ENCODE measurements around the gene PALD1.
"Not testable (repeated sequence)": the region's sequence is repeated elsewhere in the genome, so short reads cannot be mapped to it uniquely, and the experiment has no call there.

PALD1 gene

DNA sequence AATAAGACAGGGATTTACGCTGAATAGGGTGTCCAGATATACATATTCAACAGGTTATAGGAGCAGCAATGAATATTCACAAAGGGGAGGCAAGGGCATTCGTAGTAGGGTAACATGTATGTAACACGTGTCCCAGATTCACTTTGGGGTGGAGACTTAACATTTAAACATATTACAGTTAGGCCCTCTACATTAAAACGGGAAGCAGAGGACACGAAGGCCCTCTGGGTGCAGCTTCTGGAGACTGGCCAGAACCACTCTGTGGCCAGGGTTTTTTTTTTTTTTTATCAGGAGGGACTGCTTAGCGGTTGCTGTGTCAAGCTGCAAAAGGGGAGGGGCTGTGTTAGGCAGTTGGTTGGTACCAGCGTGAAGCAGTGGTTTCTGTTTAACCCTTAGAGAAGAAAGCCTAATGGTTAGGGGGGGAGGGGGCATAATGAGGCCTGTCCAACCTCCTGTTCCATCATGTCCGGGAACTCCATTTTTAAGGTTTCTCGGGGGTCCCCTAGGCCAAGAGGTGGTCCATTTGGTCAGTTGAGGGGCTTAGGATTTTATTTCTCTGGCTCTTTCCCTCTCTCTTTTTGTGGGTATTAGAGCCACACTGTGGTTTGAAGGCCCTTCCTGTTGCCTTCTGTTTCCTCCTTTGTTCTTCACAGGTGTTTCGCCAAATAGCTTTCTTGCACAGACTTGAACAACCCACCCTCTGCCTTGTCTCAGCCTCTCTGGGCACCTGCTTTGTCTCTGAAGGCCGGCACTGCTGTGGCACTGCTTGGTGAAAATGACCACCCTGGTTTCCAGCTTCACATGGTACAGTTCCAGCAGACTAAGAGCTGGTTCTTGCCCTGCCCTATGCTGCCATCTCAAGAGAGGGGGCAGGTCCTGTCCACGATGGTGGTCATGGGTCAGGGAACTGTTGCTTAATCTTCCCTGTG, 97.6 kb downstream of the PALD1 start:
- no peak for FAIRE-seq

DNA sequence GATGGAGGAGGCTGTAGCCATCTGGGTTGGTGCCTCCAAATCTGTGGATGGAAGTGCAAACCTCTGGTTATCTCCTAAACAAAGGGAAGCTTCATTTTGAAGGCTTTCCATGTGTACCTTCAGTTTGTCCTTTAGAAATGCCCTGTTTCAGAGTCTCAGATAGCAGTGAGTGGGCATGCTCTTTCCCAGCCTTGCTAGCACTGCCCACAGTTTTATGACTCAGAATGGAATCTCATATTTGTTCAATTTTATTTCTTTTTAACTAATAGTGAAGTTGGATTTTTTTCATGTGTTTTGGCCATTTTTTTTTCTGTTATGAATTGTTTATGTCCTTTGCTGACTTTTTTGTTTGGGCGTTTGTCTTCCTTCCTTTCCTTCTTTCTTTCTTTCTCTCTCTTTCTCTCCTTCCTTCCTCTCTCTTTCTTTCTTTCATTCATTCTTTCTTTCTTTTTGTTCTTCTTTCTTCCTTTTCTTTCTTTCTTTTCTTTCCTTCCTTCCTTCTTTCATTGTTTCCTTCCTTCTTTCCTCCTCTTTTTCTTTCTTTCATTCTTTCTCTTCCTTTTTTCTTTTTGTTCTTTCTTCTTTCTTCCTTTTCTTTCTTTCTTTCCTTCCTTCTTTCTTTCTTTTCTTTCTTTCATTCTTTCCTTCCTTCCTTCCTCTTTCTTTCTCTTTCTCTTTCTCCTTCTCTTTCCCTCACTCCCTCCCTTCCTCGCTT, 98.4 kb downstream of the PALD1 start:
- FAIRE-seq, result no peak

DNA sequence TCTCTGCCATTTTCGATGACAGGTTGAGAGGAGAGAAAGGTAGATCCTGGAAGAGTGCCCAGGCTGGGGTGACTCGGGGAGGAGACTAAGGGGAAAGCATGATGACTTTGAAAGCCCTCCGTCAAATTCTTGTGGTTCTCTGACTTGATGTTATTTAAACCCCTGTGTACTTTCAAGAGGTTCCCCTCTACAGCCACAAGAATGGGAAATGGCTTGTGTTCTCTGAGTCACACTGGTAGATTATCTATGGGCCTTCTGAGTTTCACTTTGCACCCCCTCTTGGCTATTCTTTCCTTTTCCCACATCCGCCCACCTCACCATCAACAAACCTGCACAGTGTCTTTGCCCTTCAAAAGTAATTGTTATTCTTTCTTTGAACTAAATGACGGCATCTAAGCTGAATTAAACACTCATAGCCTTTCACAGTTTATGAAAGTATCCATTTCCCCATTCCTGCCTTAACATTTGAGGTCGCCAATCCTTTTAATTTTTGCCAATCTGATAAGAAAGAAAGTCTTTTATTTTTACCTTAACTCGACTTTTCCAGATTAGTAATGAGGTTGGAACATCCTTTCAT, 99.9 kb downstream of the PALD1 start:
- no peak for FAIRE-seq

DNA sequence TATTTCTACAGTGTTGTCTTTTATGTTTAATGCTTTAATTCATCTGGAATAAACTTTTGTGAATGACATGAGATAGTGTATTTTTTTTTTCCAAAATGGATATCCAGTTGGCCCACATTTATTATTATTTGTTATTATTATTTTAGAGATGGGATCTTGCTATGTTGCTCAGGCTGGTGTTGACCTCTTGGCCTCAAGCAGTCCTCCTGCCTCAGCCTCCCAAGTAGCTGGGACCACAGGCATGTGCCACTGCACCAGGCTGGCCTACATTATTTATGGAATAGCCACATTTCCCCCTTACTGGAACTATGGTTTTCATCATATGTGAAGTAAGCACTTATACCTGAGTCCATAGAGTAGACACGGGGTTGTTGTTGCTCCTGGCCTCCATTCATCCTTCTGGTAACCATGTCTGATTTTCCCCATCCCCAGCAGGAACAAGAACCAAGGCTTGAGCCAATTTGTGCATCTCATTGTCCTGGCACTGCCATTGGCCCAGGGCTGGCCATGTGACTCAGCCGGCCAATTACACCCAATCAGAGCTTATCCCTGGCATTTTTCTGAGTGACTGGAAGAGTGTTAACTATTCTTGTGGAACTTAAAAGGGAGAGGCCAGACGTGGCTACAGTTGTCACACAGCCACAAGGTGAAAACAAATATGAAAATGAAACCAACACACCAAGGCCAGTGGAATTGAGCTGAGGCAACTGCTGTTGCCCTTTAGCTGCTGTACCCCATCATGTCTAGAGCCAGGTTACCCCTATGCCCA, 100.9 kb downstream of the PALD1 start:
- FAIRE-seq, result no peak

DNA sequence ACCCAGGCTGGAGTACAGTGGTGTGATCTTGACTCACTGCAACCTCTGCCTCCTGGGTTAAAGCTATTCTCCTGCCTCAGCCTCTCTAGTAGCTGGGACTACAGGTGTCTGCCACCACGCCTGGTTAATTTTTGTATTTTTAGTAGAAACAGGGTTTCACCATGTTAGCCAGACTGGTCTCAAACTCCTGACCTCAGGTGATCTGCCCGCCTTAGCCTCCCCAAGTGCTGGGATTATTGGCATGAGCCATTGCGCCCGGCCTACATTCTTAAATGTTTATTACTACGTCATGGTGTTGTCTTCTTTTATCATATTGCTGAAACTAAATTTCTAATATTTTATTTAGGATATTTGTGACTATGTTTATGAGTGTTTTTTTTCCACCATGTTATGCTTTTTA, 102.6 kb downstream of the PALD1 start:
- FAIRE-seq, result not testable (repeated sequence)

DNA sequence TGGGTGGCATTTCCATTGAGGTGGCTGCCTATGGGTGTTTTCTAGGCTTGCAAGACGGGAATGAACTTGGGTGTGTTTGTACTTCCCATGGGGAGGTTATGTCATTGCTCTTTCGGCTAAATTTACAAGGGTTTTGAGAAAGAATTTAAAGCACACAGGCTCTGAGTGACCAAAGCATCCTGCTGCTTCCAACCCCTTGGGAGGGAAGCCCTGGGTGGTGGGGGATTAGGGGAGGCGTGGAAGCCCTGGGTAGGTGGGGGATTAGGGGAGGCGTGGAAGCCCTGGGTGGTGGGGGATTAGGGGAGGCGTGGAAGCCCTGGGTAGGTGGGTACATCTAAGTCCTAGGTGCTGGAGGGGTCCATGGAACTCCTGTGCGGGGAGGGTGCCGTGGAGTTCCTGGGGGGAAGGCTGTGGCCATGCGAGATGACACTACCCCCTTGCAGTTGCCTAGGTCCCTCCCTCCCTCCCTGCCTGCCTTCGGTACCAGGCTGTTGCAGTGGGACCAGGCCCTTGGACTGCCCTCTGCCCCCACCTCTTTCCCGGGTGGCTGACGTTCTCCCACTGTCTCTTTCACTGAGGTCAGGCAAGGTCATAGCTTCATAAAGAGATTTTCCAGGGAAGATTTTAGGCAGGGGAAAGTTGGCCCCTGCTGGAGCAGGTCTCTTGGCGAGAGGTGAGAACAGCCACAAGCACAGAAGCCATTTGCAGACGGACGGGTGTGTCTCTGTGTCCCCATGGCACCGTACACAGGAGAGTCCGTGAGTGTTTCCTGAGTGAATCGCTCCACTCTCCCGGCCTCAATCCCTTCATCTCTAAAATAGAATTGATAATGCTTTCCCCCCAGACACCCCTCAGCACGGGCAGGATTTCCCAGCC, 104.5 kb downstream of the PALD1 start:
- no peak for FAIRE-seq

DNA sequence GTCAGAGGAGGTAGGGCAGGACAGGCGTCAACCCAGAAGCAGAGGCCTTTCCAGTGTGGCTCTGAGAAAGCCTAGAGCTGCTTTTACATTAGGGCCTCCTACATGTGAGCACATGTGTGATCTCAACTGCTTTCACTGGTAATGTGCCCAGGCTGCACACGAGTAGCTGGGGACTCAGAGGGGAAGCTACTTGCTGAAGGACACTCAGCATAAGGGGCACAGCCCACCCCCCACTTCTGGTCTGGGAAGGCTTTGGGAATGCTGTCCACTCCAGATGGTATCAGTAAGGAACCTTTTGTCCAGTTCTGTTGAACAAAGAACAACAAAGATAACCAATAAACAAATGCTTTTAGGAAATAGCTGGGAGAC, 105.1 kb downstream of the PALD1 start:
- FAIRE-seq, result no peak

DNA sequence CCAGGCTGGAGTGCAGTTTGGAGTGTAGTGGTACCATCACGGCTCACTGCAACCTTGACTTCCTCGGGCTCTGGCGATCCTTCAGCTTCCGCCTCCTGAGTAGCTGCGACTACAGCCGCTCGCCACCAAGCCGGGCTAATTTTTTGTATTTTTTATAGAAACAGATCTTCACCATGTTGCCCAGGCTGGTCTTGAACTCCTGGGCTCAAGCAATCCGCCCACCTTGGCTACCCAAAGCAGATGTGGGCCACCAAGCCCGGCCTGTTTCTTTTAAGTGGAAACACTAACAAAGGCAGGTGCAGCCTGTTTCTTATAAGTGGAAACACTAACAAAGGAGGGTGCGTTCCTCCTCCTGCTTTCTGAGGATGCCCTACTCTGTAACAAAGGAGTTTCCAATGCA, 105.8 kb downstream of the PALD1 start:
- FAIRE-seq, result no peak

DNA sequence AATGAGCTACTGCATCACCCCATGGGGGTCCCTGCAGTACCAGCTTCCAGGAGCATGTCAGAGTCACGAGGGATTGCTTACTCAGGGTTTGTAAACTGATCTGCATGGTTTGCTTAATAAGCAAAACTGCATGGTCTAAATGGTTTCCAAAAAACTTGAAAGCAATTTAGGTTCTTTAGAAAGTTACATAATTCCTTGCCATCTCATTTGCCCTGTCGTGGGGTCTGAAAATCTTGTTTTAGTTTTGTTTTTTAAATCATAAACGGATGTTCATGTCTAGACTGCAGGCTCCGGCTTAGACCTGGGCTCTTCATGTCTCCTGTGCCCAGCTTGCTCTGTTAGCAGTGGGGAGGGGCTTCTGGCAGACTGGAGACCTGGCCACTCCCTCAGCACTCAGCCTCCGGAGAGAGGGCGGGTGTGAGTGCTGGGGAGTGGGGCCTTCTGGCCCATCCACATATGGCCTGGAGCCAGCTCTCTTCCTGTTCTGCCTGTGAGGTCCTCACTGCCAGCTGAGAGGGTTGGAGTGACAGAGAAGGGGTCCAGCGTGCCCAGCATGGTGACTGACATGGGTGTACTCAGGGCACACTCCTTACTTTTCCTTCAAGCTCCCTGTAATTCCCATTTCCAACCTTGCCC, 106.5 kb downstream of the PALD1 start:
- no peak for FAIRE-seq

DNA sequence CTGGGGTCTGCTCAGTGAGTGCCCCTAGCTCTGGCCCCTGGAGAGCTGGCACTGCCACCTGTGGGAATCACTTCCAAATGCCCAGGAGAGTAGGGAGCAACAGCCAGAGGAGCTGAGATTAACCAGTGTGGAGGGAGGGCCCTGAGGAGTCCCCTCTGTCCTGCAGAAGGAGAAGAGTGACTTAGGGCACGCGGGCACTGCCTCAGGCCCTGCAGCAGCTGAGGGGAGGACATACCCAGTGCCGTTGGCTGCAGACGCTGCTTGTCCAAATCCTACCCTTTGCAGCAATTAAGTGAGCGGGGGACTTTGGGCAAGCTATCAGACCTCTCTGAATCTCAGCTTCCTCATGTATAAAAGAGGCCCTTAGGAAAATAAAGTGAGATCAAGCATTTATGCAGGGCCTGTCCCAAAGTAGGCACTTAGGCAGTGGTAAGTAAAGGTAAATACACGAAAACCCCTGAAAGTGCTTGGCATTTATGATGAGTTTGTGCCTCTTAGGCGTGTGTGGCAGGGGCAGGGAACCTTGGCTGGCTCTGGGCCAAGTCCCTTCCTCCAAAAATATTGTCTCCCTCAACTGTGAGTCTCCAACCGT, 107.1 kb downstream of the PALD1 start:
- FAIRE-seq, result no peak

DNA sequence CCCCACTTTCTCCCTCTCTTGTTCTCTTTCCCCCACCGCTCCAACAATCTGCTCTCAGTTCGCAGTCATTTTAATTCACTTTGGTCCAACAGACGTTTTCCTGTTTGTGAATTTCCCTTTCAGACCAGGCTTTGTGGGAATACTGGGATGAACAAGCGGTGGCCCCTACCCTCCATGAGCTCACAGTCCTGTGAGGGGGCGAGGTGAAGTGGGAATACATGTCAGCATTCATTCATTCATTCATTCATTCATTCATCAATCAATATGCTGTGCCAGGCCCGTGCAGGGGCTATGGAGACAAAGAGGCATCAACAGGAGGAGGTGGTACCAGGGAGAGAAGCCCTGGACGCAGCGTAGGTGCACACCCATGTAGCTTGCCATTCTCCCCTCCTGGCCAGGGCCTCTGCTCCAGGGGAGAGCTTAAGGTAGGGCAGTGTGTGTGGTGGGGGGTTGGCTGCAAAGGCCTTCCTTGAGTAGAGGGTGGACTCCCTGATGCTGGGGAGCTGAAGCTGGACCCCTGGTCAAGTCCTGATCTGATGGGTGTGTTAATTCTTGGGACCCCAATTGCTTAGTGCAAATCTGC, 107.9 kb downstream of the PALD1 start:
- FAIRE-seq, result no peak

DNA sequence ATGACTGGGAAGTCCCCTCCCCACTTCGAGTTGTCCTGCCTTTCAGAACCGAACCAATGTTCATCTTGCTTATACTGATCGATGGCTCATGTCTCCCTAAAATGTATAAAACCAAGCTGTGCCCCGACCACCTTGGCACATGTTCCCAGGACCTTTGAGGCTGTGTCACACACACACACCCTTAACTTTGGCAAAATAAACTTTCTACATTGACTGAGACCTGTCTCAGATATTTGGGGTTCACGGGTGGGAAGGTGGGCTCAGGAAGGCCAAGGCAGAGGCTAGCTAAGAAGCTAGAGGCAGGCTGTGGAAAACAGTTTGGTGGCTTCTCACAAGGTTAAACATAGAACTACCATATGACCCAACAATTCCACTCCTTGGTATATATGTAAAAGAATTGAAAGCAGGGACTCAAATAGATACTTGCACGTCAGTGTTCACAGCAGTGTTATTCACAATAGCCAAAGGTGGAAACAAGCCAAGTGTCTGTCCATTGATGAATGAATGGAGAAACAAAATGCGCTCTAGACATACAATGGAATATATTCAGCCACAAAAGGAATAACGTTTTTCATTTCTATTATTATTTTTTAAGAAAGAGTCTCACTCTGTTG, 108.6 kb downstream of the PALD1 start:
- no peak for FAIRE-seq

DNA sequence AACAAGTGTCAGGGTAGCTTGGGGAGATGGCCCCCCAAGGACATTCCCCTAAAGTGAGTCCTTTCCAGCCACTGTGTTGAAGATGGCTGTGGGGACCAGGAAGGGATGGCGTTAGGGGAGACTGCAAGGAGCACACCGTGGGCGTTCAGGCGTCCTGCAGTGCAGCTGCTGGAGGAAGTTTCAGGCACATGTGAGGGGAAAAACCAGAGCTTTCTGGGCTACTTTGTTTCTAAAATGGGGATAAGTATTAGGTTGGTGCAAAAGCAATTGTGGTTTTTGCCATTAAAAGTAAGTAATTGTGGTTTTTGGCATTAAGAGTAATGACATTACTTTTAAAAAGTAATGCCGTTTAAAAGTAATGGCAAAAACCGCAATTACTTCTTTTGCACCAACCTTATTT, 109.7 kb downstream of the PALD1 start:
- no peak for FAIRE-seq

DNA sequence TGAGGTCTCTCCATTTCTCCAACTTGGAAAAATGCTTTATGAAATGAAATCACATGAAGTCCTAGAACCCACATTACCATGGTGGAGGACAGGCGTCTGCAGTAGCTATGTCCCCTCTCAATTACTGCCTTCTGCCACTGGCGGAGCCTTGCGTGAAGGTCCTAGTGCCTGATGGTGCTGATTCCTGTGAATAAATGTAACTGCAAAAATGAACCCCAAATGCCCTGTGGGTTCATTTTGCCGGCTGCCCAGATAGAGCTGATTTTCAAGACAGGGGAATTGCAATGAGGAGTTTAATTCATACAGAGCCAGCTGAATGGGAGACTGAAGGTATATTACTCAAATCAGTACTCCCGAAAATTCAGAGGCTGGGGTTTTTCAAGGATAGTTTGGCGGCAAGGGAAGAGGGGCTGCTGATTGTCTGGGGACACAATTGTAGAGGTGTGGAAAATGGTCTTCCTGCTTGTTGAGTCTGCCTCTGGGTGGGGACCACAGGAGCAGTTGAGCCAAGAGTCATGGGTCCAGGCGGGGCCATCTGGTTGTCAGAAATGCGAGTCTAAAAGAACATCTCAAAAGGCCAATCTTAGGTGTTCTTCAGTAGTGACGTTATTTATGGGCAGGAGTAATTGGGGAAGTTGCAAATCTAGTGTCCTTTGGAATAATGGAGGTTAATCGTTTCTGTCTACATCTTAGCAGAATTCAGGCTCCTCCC, 110.4 kb downstream of the PALD1 start:
- no peak for FAIRE-seq

DNA sequence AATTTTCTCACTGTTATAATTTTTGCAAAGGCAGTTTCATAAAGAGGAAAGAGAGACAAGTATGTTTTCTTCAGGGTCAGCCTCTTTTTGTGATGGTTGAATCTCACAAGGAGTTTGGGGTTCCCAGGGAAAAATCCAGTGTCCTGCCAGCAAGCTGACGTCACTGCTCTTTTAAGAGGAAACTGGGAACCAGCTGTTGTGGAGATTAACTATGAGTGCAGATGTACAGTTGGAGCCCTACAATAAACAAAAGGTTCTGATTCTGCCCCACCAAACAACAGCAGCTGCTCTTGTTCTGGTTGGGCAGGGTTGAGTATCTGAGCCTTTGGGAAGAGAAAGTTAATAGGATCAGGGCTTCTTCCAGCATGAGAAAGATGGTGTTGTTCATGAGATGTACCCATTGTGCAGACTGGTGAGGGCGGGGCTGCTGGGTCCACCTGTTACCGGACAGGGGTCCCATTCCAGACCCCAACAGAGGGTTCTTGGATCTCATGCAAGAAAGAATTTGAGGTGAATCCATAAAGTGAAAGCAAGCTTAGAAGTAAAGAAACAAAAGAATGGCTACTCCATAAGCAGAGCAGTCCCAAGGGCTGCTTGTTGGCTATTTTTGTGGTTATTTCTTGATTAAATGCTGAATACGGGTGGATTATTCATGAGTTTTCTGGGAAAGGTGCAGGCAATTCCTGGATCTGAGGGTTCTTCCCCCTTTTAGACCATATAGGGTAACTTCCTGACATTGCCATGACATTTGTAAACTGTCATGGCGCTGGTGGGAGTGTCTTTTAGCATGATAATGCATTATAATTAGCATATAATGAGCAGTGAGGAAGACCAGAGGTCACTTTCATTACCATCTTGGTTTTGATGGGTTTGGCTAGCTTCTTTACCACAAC, 111.4 kb downstream of the PALD1 start:
- FAIRE-seq, result no peak

DNA sequence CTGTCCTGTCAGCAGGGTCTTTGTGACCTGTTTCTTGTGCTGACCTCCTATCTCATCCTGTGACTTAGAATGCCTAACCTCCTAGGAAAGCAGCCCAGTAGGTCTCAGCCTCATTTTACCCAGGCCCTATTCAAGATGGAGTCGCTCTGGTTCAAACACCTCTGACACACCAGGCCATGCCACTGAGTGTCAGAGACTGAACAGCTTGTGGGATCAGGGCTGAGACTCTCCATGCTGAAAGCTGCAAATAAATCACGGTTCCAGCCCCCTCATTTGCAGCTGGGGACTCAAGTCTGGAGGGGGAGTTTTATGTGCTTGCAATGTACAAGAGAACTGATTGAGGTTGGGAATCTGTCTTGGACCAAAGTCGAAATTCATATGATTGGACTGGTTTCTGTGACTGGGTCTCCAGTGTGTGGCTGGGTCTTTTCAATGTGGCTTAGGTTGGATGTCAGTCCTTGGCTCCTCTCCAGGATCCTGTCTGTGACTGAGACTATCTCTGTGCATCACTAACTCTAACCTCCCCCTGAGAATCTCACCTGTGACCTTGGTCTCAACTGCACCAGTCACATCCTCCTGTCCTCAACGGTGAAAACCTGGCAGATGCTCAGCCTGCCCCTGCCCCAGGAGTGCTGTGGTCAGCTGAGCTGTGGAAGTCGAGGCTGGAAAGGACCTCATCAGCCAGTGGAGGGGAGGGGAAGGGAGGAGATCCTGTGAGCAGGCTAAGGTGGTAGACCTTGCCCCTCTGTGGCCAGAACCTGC, 112.3 kb downstream of the PALD1 start:
- FAIRE-seq, result no peak

DNA sequence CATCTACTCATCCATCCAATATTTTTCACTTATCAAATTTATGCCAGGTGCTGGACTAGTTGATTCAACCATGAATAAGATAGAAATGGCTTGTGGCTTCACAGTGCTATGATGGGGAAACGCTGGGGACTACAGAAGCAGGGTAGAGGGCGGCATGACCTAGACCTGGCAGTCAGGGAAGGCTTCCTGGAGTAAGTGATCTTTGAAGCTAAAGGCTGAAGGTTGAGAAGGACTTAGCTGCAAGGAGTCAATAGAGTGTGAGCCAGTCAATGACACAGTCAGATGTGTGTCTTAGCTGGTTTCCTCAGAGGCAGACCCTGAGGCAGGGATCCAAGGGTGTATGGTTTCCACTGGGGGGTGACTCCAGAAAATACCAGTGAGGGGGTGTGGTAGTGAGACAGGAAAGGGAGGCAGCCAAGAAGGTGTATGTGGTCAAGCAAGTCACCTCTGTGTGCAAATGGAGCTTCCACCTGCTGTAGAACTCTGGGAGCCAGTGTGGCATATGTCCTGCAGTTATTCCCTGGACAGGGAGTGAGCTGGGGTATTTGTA, 113.7 kb downstream of the PALD1 start:
- no peak for FAIRE-seq
